Liver (tissue), 5 donors: ENCODE data around the gene RNF31. TPM values are rescaled to one million over a fixed set of nuclear protein-coding genes. Genes with fewer than 3 reads are reported as not detected.

Experiments
- polyA plus RNA-seq, 2 donors: library from polyadenylated mRNA; stranded (reverse) in 1 of 2; unstranded in 1 of 2; fragments of 200-250 nt in 1 of 2; fragments of >200 nt in 1 of 2; fragmentation: Nextera tagmentation in 1 of 2; extraction: Ambion mirVana in 1 of 2; gene quantifications; one replicate each; pipeline versions ENCODE4 v1.2.1 to v1.2.3, GENCODE V29; 2013 to 2015
- small RNA-seq: library from RNA; depleted of rRNA; stranded (forward); fragments of <200 nt; gene quantifications from one replicate; pipeline ENCODE3, GENCODE V24; 2014
- total RNA-seq, 2 donors: library from RNA; depleted of rRNA; stranded (reverse); fragments of >200 nt; gene quantifications; one replicate each; pipeline ENCODE4 v1.2.3, GENCODE V29; 2014
- donor health status: healthy.
- donor health status: healthy.
- donor health status: healthy.

RNF31 gene
- total and polyA plus RNA-seq, 4 donors, result 16.3 to 36.0 (median 20.9) TPM

Small RNA genes within 50 kb of the gene (small RNA-seq; reads per million reads assigned to genes)
- not detected for gene AL136295.4
- gene CHMP4A, result not detected
- not detected for gene IPO4
- gene IRF9, result 0.09 reads per million
- 0.07 reads per million for gene RNA5SP383

Other genes starting within 250 kb of the RNF31 start
Only the 30 nearest of the 31 such genes appear.
- 10 to 100 TPM; 53.6 to 57.7 TPM for gene DHRS4, start 193.7 kb upstream of the RNF31 start, total RNA-seq
- 10 to 100 TPM; 65.3 to 70.2 TPM for gene DHRS4, start 193.7 kb upstream of the RNF31 start, polyA plus RNA-seq
- gene DHRS4L2, start 158.6 kb upstream of the RNF31 start, total RNA-seq, result 10 to 100 TPM; 16.7 to 56.8 TPM
- 10 to 100 TPM; 40.8 to 47.2 TPM for gene DHRS4L2, start 158.6 kb upstream of the RNF31 start, polyA plus RNA-seq
- gene CARMIL3, start 95.5 kb upstream of the RNF31 start, total RNA-seq, result under 1 TPM; 0.05 to 0.17 TPM
- under 1 TPM; 0.17 TPM for gene CARMIL3, start 95.5 kb upstream of the RNF31 start, polyA plus RNA-seq
- gene CPNE6, start 75.9 kb upstream of the RNF31 start, total RNA-seq, result not detected
- under 1 TPM; 0.05 to 0.17 TPM for gene CPNE6, start 75.9 kb upstream of the RNF31 start, polyA plus RNA-seq
- gene PCK2, start 53.2 kb upstream of the RNF31 start, total RNA-seq, result 100 to 1,000 TPM in 1 of 2 donors, 10 to 100 TPM in 1; 39.8 to 205 TPM
- gene PCK2, start 53.2 kb upstream of the RNF31 start, polyA plus RNA-seq, result 100 to 1,000 TPM; 236 to 250 TPM
- 100 to 1,000 TPM; 215 to 312 TPM for gene DCAF11, start 32.7 kb upstream of the RNF31 start, total RNA-seq
- gene DCAF11, start 32.7 kb upstream of the RNF31 start, polyA plus RNA-seq, result 100 to 1,000 TPM in 1 of 2 donors, 10 to 100 TPM in 1; 30.1 to 119 TPM
- 1 to 10 TPM; 2.7 to 3.2 TPM for gene NRL, start 32.5 kb upstream of the RNF31 start, total RNA-seq
- 1 to 10 TPM; 1.5 to 2.9 TPM for gene NRL, start 32.5 kb upstream of the RNF31 start, polyA plus RNA-seq
- 1 to 10 TPM; 1.7 to 6.4 TPM for gene FITM1, start 16.8 kb upstream of the RNF31 start, total RNA-seq
- 10 to 100 TPM; 11.9 to 16.1 TPM for gene FITM1, start 16.8 kb upstream of the RNF31 start, polyA plus RNA-seq
- gene PSME1, start 11.3 kb upstream of the RNF31 start, total RNA-seq, result 10 to 100 TPM; 63.3 to 71.9 TPM
- gene PSME1, start 11.3 kb upstream of the RNF31 start, polyA plus RNA-seq, result 100 to 1,000 TPM; 131 to 237 TPM
- gene EMC9, start 5.9 kb upstream of the RNF31 start, total RNA-seq, result 10 to 100 TPM in 1 of 2 donors, 1 to 10 TPM in 1; 8.6 to 10.5 TPM
- 10 to 100 TPM; 16.2 to 17.8 TPM for gene EMC9, start 5.9 kb upstream of the RNF31 start, polyA plus RNA-seq
- gene PSME2, start 888 bp upstream of the RNF31 start, total RNA-seq, result 10 to 100 TPM; 56.9 to 62.3 TPM
- gene PSME2, start 888 bp upstream of the RNF31 start, polyA plus RNA-seq, result 100 to 1,000 TPM; 123 to 247 TPM
- gene IRF9, start 13.8 kb downstream of the RNF31 start, total RNA-seq, result 10 to 100 TPM; 44.2 to 57.8 TPM
- gene IRF9, start 13.8 kb downstream of the RNF31 start, polyA plus RNA-seq, result 10 to 100 TPM; 37.9 to 60.9 TPM
- gene REC8, start 24.6 kb downstream of the RNF31 start, total RNA-seq, result 1 to 10 TPM; 3.8 to 4.7 TPM
- 1 to 10 TPM; 2.3 to 3.8 TPM for gene REC8, start 24.6 kb downstream of the RNF31 start, polyA plus RNA-seq
- 10 to 100 TPM; 16.3 to 29.8 TPM for gene IPO4, start 41.3 kb downstream of the RNF31 start, total RNA-seq
- 10 to 100 TPM; 13.6 to 32.9 TPM for gene IPO4, start 41.3 kb downstream of the RNF31 start, polyA plus RNA-seq
- 10 to 100 TPM; 27.5 to 76.2 TPM for gene TM9SF1, start 47.9 kb downstream of the RNF31 start, total RNA-seq
- gene TM9SF1, start 47.9 kb downstream of the RNF31 start, polyA plus RNA-seq, result 10 to 100 TPM; 30.0 to 46.9 TPM
- gene TSSK4, start 58.2 kb downstream of the RNF31 start, total RNA-seq, result under 1 TPM in 1 of 2 donors, not detected in 1; 0.33 TPM
- gene TSSK4, start 58.2 kb downstream of the RNF31 start, polyA plus RNA-seq, result under 1 TPM in 1 of 2 donors, not detected in 1; 0.25 TPM
- gene CHMP4A, start 66.0 kb downstream of the RNF31 start, total RNA-seq, result 10 to 100 TPM; 14.6 to 19.6 TPM
- 10 to 100 TPM; 36.3 to 38.7 TPM for gene CHMP4A, start 66.0 kb downstream of the RNF31 start, polyA plus RNA-seq
- 1 to 10 TPM; 3.2 to 6.6 TPM for gene MDP1, start 68.6 kb downstream of the RNF31 start, total RNA-seq
- 10 to 100 TPM in 1 of 2 donors, 1 to 10 TPM in 1; 7.4 to 13.4 TPM for gene MDP1, start 68.6 kb downstream of the RNF31 start, polyA plus RNA-seq
- gene NEDD8, start 84.9 kb downstream of the RNF31 start, total RNA-seq, result 10 to 100 TPM; 32.3 to 49.3 TPM
- 100 to 1,000 TPM; 107 to 136 TPM for gene NEDD8, start 84.9 kb downstream of the RNF31 start, polyA plus RNA-seq
- gene GMPR2, start 85.4 kb downstream of the RNF31 start, total RNA-seq, result 10 to 100 TPM; 28.6 to 29.8 TPM
- gene GMPR2, start 85.4 kb downstream of the RNF31 start, polyA plus RNA-seq, result 10 to 100 TPM; 34.9 to 42.7 TPM
- 10 to 100 TPM; 23.5 to 25.1 TPM for gene TINF2, start 95.1 kb downstream of the RNF31 start, total RNA-seq
- gene TINF2, start 95.1 kb downstream of the RNF31 start, polyA plus RNA-seq, result 10 to 100 TPM; 14.4 to 24.3 TPM
- gene TGM1, start 115.7 kb downstream of the RNF31 start, total RNA-seq, result 1 to 10 TPM; 1.1 to 1.5 TPM
- under 1 TPM; 0.28 to 0.39 TPM for gene TGM1, start 115.7 kb downstream of the RNF31 start, polyA plus RNA-seq
- gene RABGGTA, start 124.1 kb downstream of the RNF31 start, total RNA-seq, result 10 to 100 TPM in 1 of 2 donors, 1 to 10 TPM in 1; 7.5 to 19.7 TPM
- gene RABGGTA, start 124.1 kb downstream of the RNF31 start, polyA plus RNA-seq, result 10 to 100 TPM; 11.7 to 14.7 TPM
- 10 to 100 TPM; 30.3 to 84.9 TPM for gene DHRS1, start 152.3 kb downstream of the RNF31 start, total RNA-seq
- gene DHRS1, start 152.3 kb downstream of the RNF31 start, polyA plus RNA-seq, result 10 to 100 TPM; 40.3 to 60.1 TPM
- gene NOP9, start 152.4 kb downstream of the RNF31 start, total RNA-seq, result 10 to 100 TPM; 12.3 to 18.2 TPM
- 1 to 10 TPM; 3.8 to 7.1 TPM for gene NOP9, start 152.4 kb downstream of the RNF31 start, polyA plus RNA-seq
- gene CIDEB, start 160.5 kb downstream of the RNF31 start, total RNA-seq, result 100 to 1,000 TPM in 1 of 2 donors, 10 to 100 TPM in 1; 32.1 to 142 TPM
- gene CIDEB, start 160.5 kb downstream of the RNF31 start, polyA plus RNA-seq, result 100 to 1,000 TPM; 176 to 312 TPM
- 10 to 100 TPM in 1 of 2 donors, 1 to 10 TPM in 1; 2.5 to 11.3 TPM for gene LTB4R2, start 162.6 kb downstream of the RNF31 start, total RNA-seq
- gene LTB4R2, start 162.6 kb downstream of the RNF31 start, polyA plus RNA-seq, result 1 to 10 TPM in 1 of 2 donors, under 1 TPM in 1; 0.28 to 1.2 TPM
- 1 to 10 TPM; 2.1 to 5.0 TPM for gene LTB4R, start 164.0 kb downstream of the RNF31 start, total RNA-seq
- 1 to 10 TPM in 1 of 2 donors, under 1 TPM in 1; 0.86 to 2.9 TPM for gene LTB4R, start 164.0 kb downstream of the RNF31 start, polyA plus RNA-seq
- gene ADCY4, start 187.6 kb downstream of the RNF31 start, total RNA-seq, result 1 to 10 TPM; 2.2 to 7.2 TPM
- 1 to 10 TPM; 2.2 to 5.8 TPM for gene ADCY4, start 187.6 kb downstream of the RNF31 start, polyA plus RNA-seq
- gene RIPK3, start 192.5 kb downstream of the RNF31 start, total RNA-seq, result 1 to 10 TPM; 2.7 to 2.9 TPM
- gene RIPK3, start 192.5 kb downstream of the RNF31 start, polyA plus RNA-seq, result 1 to 10 TPM; 1.0 to 1.2 TPM